Osteocyte (in vitro differentiated cells): ENCODE measurements around the gene RAB5A. TPM values are rescaled to one million over a fixed set of nuclear protein-coding genes. Genes with fewer than 3 reads are reported as not detected.
"Not testable (repeated sequence)": the region's sequence is repeated elsewhere in the genome, so short reads cannot be mapped to it uniquely, and the experiment has no call there.

Experiments
- DNase-seq: peaks from one replicate; pipeline ENCODE4 v3.0.0; 2021; ENCODE audit warnings: mixed read lengths; ENCODE audit not compliant: unreplicated experiment; ENCODE audit errors: extremely low spot score
- H3K27ac Mint-ChIP-seq: one replicate; pipeline ENCODE4 v1.8.0; 2021; ENCODE audit warnings: mild to moderate bottlenecking, mixed read lengths; ENCODE audit not compliant: unreplicated experiment
- H3K27me3 Mint-ChIP-seq: one replicate; pipeline ENCODE4 v1.8.0; 2021; ENCODE audit warnings: mixed read lengths; ENCODE audit not compliant: unreplicated experiment
- H3K36me3 Mint-ChIP-seq: one replicate; pipeline ENCODE4 v1.8.0; 2021; ENCODE audit warnings: mixed read lengths; ENCODE audit not compliant: unreplicated experiment
- H3K4me1 Mint-ChIP-seq: one replicate; pipeline ENCODE4 v1.8.0; 2021; ENCODE audit warnings: mixed read lengths; ENCODE audit not compliant: unreplicated experiment
- H3K4me3 Mint-ChIP-seq: one replicate; pipeline ENCODE4 v1.8.0; 2021; ENCODE audit warnings: mild to moderate bottlenecking, moderate library complexity, mixed read lengths; ENCODE audit not compliant: unreplicated experiment
- H3K9me3 Mint-ChIP-seq: one replicate; pipeline ENCODE4 v1.8.0; 2021; ENCODE audit warnings: mixed read lengths; ENCODE audit not compliant: unreplicated experiment
- total RNA-seq: library from RNA; stranded (reverse); gene quantifications from 2 replicates; pipeline ENCODE4 v1.2.1, GENCODE V29; 2021
- TF ChIP-seq, protein P1 (sequence below): fragments of 200-600 bp; sonication (generic); IDR thresholded peaks from 2 replicates; pipeline ENCODE4 v1.5.0; 2021; ENCODE audit warnings: antibody characterized with exemption, mild to moderate bottlenecking, moderate library complexity

RAB5A gene
- total RNA-seq, 1 donor from 2014 or later = 83.0 TPM

DNA sequence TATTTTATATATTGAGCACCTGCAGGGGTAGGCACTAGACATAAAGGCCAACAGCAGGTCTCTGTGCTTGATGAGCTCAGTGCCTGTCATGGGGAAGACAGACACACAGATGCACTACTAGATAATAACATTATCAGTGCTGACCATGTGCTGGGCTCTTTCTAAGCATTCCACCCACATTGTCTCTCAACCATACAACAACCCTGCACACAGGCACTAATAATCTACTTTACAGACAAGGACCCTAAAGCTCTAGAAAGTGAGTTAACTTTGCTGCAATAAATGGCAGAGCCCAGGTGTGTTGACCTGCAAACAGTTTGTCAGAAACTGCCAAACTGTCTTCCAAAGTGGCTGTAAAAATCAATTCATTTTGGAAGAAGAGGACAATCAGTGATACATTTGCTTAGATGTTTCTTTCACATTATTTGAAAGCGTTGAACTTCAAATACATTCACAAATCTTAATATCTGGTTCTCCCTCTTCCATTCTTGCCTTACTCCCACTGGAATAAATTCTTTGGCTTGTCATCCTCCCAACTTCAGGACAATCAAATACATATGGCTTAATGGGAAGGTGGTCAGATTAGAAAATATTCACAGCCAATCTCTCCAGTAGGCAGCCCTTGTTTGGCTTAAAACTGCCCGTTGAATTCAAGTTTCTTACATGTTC is 76.2 kb downstream of the RAB5A start:
- TF ChIP-seq, protein P1, sequence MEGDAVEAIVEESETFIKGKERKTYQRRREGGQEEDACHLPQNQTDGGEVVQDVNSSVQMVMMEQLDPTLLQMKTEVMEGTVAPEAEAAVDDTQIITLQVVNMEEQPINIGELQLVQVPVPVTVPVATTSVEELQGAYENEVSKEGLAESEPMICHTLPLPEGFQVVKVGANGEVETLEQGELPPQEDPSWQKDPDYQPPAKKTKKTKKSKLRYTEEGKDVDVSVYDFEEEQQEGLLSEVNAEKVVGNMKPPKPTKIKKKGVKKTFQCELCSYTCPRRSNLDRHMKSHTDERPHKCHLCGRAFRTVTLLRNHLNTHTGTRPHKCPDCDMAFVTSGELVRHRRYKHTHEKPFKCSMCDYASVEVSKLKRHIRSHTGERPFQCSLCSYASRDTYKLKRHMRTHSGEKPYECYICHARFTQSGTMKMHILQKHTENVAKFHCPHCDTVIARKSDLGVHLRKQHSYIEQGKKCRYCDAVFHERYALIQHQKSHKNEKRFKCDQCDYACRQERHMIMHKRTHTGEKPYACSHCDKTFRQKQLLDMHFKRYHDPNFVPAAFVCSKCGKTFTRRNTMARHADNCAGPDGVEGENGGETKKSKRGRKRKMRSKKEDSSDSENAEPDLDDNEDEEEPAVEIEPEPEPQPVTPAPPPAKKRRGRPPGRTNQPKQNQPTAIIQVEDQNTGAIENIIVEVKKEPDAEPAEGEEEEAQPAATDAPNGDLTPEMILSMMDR = no peak
- DNase-seq = no peak
- Mint-ChIP-seq H3K36me3 (no peaks in the 10 kb centered on the region), H3K9me3 (no peaks in the 10 kb centered on the region), H3K27ac (no peak overlapping the region), H3K27me3 (no peaks in the 10 kb centered on the region), H3K4me1 (no peaks in the 10 kb centered on the region), H3K4me3 (no peak overlapping the region)

DNA sequence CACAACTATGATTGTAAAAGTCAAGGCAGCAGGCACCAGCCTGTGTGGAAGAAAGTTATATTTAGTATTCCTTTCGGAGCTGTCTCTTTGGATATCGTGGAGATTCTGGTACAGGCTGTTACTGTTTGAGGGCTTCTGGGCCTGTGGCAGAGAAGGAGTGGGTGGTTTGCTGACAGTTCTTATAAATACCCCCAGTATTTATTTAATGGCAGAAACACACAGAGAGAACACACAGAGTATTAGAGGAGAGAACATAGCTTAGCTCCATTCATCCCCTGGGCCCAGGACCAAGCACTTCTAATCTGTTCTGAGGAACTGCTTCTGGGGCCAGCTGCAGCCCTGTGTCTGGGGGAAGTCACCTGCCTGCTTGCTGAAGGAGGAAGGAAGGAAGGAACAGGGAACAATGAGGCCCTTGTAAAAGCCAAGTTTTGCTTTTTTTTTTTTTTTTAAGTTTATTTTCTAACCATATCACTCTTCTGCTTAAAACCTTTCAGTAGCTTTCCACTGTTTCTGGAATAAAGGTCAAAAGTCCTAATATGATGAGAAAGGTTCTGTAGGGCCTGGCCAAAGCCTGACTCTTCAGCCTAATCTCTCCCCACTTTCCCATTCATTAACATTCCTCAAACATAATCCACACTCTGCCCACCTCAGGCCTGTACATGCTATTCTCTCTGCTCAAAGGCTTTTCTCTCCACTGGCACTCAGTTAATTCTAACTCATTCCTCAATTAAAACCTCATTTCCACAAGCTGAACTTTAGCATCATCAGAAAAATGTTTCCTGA is 76.9 kb downstream of the RAB5A start:
- H3K27ac Mint-ChIP-seq = no peak overlapping the region
- H3K9me3 Mint-ChIP-seq = no peaks in the 10 kb centered on the region
- H3K4me1 Mint-ChIP-seq = no peaks in the 10 kb centered on the region
- TF ChIP-seq, protein P1 = no peak
- no peak overlapping the region for H3K4me3 Mint-ChIP-seq
- H3K36me3 Mint-ChIP-seq = no peaks in the 10 kb centered on the region
- H3K27me3 Mint-ChIP-seq = no peaks in the 10 kb centered on the region
- no peak for DNase-seq

DNA sequence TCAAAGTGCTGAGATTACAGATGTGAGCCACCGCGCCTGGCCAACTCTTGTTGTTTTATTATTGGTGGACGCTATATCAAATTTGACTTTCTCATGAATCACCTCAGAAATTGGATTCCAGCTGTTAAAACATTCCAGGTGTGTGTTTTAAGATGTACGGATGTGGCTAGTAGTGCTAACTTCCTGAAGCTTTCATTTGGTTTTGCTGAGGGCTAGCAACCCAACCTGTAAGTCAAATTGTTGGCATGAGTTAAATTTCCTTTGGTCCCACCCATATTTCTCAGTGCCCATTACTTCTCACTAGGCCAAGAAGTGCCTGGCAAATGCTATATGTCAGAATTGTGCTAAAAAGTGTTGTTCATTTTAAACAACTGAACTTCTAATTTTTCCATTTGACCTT is 80.2 kb downstream of the RAB5A start:
- no peak for DNase-seq
- Mint-ChIP-seq H3K4me3 (no peak overlapping the region), H3K36me3 (no peaks in the 10 kb centered on the region), H3K9me3 (no peaks in the 10 kb centered on the region), H3K27ac (no peak overlapping the region), H3K27me3 (no peaks in the 10 kb centered on the region), H3K4me1 (no peaks in the 10 kb centered on the region)
- TF ChIP-seq, protein P1 = no peak

DNA sequence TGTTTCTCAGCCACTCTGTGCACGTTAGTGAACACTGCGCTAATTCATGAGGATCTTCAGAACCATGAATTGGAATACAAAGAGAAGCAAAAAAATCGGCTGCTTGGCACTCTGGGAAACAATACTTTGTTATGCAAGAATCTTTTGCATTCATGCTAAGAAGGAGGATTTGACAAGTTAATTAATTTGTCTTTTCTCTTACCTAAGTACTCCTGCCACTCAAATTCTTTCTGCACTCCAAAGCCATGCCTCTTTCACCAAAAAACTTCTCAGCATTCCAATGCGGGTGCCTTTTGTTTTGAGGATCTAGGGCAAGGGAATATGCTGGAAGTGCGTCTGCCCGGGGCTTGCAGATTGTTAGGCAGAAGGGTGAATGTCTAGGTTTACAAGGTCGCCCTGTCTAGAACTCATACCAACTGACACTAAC is 82.0 kb downstream of the RAB5A start:
- H3K9me3 Mint-ChIP-seq = no peaks in the 10 kb centered on the region
- no peaks in the 10 kb centered on the region for H3K36me3 Mint-ChIP-seq
- H3K4me3 Mint-ChIP-seq = no peak overlapping the region
- no peak overlapping the region for H3K27ac Mint-ChIP-seq
- no peaks in the 10 kb centered on the region for H3K27me3 Mint-ChIP-seq
- TF ChIP-seq, protein P1 = no peak
- no peak for DNase-seq
- H3K4me1 Mint-ChIP-seq = no peaks in the 10 kb centered on the region

DNA sequence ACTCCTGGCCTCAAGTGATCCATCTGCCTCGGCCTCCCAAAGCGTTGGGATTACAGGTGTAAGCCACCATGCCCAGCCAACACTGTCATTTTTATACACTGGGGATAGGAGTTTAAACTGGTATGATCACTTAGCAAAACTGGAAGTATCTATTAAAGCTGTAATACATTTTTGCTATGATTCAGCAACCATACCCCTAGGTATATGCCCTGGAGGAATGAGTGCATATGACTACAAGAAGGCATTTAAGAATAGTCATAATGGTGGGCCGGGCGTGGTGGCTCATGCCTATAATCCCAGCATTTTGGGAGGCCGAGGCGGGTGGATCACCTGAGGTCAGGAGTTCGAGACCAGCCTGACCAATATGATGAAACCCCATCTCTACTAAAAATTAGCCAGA is 85.0 kb downstream of the RAB5A start:
- not testable (repeated sequence) for H3K36me3 Mint-ChIP-seq, H3K27me3 Mint-ChIP-seq

More for the DNA sequence above, 85.0 kb downstream of the RAB5A start:
- not testable (repeated sequence) for DNase-seq, H3K9me3 Mint-ChIP-seq, H3K4me3 Mint-ChIP-seq, H3K27ac Mint-ChIP-seq, H3K4me1 Mint-ChIP-seq

Other genes starting within 250 kb of the RAB5A start
- gene EFHB, start 12.9 kb upstream of the RAB5A start, total RNA-seq = 1.8 and 2.7 TPM in 2 replicates
- not detected in 2 replicates for gene PP2D1, start 65.2 kb downstream of the RAB5A start, total RNA-seq
- gene KAT2B, start 93.3 kb downstream of the RAB5A start, total RNA-seq = 15.7 and 16.4 TPM in 2 replicates
- gene SGO1, start 239.1 kb downstream of the RAB5A start, total RNA-seq = 2.7 and 3.1 TPM in 2 replicates